SW 1271 (cell line): ENCODE data around the gene HS6ST1.

Experiments used
- DNase-seq, 2 experiments: peaks; one replicate each; lab custom pipeline; 2025; lab: John Stamatoyannopoulos, UW

Gene HS6ST1

GRCh38 chr2:128310094-128310716 is 8.5 kb downstream of the HS6ST1 start:
- DNase-seq: no peak

GRCh38 chr2:128309280-128310093 is 9.2 kb downstream of the HS6ST1 start:
- DNase-seq: no peak

DNA sequence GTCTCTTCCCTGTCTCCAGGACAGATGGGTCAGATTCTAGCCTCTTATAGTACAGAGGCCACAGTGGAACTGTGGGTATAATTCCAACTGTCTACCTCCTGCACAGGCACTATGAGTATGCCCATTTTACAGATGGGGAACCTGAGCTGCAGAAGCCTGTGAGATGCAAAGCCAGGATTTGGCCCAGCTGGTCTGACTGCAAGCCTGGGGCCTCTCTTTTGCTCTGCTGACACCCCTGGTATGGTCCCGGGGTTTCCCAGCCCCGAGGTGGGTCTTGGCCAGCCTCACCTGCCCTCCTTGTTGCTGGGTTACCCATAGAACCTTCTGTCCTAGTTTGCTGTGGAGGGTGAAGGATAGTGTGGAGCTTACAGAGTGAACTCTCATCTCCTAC is 9.8 kb downstream of the HS6ST1 start:
- DNase-seq: no peak

DNA sequence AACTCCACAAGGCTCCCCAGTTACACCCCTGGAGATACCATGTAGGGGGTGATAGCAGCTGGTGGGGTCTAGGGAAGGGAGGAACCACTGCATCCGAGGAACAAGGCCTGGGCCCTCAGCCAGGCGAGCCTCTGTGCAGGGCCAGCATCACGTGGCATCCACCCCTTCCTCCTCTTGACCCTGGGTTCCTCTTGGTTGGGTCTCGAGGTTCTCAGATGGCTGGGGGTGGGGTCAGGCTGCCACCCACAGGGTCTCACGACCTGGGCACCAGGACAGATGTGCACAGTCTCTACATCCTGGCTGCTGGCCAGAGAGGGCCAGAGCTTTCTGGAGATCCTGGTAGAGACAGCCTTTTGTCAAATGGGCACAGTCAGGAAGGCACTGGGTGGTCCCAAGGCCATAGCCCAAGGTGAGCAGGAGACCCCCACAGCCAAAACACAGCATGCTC is 10.4 kb downstream of the HS6ST1 start:
- DNase-seq: no peak

DNA sequence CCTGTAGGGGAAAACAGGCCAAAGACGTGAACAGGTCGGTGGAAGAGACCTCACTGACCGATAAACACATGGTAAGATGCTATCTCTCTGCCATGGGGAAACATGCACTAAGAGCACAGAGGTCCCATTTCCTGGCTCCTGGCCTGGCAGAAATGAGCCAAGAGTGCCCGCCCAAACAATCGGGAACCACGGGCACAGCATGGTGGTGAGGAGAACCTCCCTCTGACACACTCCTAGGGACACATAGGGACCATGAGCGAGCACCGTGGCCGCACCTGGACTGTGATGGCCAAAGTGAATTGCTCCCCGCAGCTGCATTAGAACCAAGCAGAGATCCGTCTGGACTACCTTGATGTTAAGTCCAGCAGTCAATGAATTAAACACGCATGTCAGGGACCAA is 11.1 kb downstream of the HS6ST1 start:
- no peak for DNase-seq

DNA sequence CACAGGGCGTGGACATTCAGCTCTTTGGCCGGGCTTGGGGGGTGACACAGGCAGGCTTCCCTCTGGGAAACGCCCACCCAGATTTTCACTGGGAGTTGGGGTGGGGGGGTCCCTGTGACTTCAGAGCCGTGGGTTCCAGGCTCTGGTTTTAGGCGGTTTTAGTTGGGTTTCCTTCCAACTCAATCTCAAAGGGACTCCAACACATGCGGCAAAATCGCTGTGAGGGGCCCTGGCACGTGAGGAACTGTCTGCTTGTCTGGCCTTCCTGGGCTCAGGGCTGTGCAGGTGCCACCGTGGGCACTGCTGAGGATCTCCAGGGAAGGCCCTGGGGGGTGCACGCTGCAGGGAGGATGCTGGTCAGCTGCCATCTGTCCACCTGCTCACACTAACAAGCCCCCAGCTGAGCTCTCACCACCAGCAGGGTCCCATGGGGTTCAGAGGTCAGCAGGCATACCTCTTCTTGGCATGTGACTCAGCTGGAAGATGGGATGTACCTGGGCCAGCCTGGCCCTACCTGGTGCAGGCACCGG is 11.7 kb downstream of the HS6ST1 start:
- DNase-seq: no peak

- DNase-seq: no peak
These were observed 12.4 kb downstream of the HS6ST1 start for GRCh38 chr2:128306081-128306930.

GRCh38 chr2:128305555-128306080 is 13.1 kb downstream of the HS6ST1 start:
- DNase-seq: no peak

DNA sequence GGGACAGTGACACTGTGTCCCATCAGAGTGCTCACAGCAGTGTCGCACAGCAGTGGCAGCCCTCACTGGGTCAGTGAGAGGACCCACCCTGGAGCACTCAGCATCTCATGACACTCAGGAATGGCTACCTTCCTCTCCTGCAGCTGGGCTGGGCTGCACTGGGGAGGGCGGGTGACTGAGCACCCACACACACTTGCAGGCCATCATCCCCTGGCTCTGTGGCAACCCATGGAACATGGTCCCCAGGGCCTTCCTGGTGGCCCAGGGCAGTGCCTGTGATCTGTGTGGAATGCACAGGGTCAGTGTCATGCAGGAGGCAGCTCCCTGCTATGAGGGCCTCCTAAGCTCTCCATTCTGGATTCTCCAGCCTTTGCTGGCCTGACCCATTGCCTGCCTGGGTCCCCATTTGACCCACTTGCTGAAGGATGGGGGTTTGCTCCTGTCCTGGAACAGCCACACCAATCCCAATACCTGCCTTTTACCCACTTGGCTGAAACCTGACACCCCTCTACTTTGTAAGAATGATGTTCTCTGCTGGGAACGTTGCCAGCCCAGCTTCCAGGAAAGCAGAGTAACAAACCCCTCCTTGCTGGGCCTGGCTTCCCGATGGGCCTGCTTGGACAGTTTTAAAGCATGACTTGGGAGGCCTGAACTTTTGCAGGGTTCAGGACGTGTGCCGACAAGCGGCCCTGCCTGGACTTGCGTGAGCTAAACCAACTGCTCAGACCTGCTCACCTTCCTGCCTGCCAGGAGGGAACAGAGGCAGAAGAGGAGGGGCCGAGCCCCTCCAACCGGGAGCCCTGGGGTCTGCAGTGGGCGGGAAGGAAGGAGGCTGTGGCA is 13.7 kb downstream of the HS6ST1 start:
- no peak for DNase-seq

DNA sequence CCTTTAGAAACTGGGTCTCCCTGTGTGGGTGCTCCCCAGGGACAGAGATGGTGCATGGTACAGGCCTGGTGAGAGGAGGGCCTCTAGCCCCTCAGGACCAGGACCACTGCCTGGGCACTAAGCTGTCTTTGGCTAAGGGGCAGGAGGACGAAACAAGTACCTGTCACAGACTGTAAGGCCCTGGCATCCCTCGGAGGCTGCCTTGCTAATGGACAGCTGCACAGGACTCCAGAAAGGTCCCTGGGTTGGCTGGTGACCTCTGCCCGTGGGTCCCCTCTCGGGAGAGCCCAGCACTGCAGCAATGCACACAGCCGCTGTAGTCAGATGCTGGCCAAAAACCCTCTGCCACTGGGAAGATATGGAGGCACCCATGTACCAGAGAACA is 14.3 kb downstream of the HS6ST1 start:
- DNase-seq: no peak

- DNase-seq: no peak
These were observed 14.8 kb downstream of the HS6ST1 start for GRCh38 chr2:128303911-128304310.

- no peak for DNase-seq
These were observed 15.4 kb downstream of the HS6ST1 start for GRCh38 chr2:128303095-128303791.

DNA sequence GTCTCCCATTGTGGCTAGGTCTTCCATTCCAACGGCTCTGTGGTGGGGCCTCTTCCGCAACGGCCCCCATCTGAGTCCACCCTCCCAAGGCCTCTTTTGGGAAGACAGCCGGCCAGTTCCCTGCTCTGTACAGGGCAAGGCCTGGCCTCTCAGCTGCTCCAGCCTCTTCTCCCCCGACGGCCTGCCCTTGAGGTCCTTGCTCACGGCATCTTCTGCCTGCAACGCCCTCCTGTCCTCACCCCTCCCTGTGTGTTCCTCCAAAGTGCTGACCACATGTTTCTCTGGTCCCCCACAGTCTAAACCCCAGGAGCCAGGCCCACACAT is 16.0 kb downstream of the HS6ST1 start:
- DNase-seq: no peak

GRCh38 chr2:128302011-128302743 is 16.5 kb downstream of the HS6ST1 start:
- DNase-seq: no peak

DNA sequence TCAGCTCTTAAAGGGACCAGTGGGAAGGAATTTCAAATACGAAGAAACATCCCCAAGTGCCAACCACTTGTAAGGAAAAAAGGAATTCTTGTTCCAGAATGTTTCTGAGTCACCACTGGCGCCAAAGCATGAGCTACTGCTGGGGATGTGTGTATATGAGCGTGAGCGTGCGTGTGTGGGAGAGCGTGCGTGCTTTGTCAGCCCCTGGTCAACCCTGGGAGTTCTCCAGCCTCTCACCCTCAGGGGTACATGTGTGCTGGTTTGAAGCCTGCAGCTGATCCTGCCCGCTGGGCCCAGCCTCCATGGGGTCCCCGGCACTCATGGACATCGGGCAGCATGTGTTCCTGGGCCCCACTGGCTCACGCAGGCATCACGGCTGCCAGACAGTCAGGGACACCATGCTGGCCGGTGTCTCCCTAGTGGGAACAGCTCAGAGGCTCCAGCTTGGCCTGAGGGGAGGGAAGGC is 17.1 kb downstream of the HS6ST1 start:
- DNase-seq: no peak

DNA sequence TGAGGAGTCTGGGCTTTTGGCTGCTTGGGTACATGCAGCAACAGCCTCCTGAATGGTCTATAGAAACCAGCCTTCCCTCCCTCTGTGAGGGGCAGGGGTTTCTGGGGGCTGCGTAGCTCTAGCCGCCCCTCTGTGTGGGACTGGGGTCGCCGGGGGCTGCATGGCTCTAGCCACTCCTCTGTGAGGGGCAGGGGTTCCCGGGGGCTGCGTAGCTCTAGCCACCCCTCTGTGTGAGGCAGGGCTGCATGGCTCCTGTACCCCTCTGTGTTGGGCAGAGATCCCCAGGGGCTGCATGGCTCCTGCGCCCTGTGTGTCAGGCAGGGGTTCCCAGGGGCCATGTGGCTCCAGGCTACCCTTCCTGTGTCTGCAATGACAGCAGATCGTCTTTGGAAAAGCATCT is 17.6 kb downstream of the HS6ST1 start:
- DNase-seq: no peak

DNA sequence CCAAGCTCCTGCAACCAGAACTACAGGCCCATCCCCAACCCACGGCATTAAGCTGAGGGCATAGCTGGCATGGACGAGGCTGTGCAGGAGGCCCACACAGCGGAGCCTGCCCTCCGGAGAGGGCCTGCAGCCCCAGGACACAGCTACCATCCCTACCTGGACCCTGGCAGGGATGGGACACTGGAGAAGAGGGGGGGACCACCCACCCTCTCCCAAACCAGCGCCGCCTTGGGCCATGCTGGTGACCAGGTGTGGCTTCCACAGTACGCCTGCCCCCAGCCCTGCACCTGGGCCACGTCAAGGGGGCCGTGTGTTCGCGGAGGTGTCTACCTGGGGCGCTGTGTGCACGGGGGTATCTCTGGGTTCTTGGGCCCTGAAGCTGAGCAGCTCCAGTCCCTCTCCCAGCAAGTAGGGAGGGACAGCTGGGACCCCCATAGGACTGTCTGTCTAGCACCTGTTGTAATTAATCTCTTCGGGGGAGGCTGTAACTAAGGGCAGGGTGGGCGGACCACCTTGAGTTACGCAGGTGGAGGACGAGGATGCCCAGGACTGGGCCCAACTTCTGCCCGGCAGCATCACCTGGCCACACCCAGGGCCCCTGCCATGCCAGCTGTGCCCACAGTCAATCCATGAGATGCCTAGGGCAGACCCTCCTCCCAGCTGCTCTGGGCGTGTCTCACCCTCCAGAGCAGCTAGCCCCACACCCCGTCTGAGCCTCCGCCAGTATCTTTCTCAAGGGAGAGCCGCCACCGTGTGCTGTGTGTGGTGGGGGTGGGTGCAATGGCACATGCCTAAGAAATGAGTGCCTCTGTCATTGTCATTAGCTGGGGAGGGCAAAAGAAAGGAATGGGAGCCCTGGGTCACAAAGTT is 18.3 kb downstream of the HS6ST1 start:
- no peak for DNase-seq

DNA sequence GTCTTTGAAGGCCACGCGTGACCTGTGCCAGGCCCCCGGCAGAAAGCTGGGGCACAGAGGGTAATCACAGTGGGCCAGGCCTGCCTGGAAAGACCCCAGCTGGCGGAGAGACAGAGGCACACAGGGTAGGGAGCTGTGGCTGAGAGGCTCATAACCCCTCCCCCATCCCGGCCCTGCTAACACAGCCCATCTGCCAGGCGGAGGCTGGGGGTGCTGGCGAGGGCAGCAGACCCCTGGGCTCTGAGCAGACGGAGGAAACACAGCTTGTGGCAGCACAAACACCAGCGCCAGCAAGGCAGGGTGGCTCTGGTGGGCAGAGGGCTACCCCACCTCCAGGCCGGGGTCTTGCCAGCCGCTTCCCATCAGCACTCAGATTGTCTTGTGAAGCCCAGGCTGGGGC is 19.0 kb downstream of the HS6ST1 start:
- DNase-seq: no peak
